WTC11 (cell line): Measurements from ENCODE around the gene C11orf54. TPM values are rescaled to one million over a fixed set of nuclear protein-coding genes. Genes with fewer than 3 reads are reported as not detected.

Experiments used
- ATAC-seq: fragments of 200-7000 bp; cut with Tn5 transposase; 2 replicates; pipeline ENCODE4 v1.10.0; 2021; ENCODE audit warnings: mild to moderate bottlenecking, moderate library complexity
- CTCF ChIA-PET: fragments of 300-600 bp; sonication (Branson Sonifier 250); formaldehyde crosslinking; loops from one replicate; lab custom pipeline; 2021; ENCODE audit warnings: antibody characterized with exemption; lab: Charles Lee
- POLR2A ChIA-PET: fragments of 350-600 bp; sonication (Branson Sonifier 250); formaldehyde crosslinking; loops from one replicate; lab custom pipeline; 2021; ENCODE audit warnings: antibody characterized with exemption; lab: Charles Lee
- DNase-seq: peaks from one replicate; pipeline ENCODE4 v3.0.0; 2021; ENCODE audit warnings: low spot score
- H3K27ac Mint-ChIP-seq: 2 replicates; pipeline ENCODE4 v1.8.0; 2021; ENCODE audit warnings: mixed read lengths
- H3K27me3 Mint-ChIP-seq: 2 replicates; pipeline ENCODE4 v1.8.0; 2021; ENCODE audit warnings: low read depth, mild to moderate bottlenecking, moderate library complexity, mixed read lengths
- H3K36me3 Mint-ChIP-seq: 2 replicates; pipeline ENCODE4 v1.8.0; 2021; ENCODE audit warnings: mixed read lengths
- H3K4me1 Mint-ChIP-seq: 2 replicates; pipeline ENCODE4 v1.8.0; 2022; ENCODE audit warnings: mixed read lengths
- H3K4me3 Mint-ChIP-seq: 2 replicates; pipeline ENCODE4 v1.8.0; 2021; ENCODE audit warnings: mild to moderate bottlenecking, moderate library complexity, mixed read lengths
- H3K9me3 Mint-ChIP-seq: 2 replicates; pipeline ENCODE4 v1.8.0; 2021; ENCODE audit warnings: mixed read lengths
- HMGA2 ChIP-seq: fragments of 250-450 bp; sonication (Bioruptor Pico); IDR thresholded peaks from 2 replicates; pipeline ENCODE4 v1.4.0; 2021; ENCODE audit warnings: mild to moderate bottlenecking, moderate library complexity
- JAZF1 ChIP-seq: fragments of 250-450 bp; sonication (Bioruptor Pico); IDR thresholded peaks from 2 replicates; pipeline ENCODE4 v1.9.0; 2021; ENCODE audit warnings: moderate library complexity, mild to moderate bottlenecking, inconsistent platforms
- KAT7 ChIP-seq: sonication (generic); formaldehyde crosslinking; IDR thresholded peaks from 2 replicates; pipeline ENCODE4 v1.8.1; 2023; ENCODE audit warnings: missing genetic modification reagents, mild to moderate bottlenecking, borderline replicate concordance
- NR3C1 ChIP-seq: sonication (generic); formaldehyde crosslinking; conservative IDR thresholded peaks from 2 replicates; pipeline ENCODE4 v1.8.1; 2023; ENCODE audit warnings: low read depth, mild to moderate bottlenecking, missing genetic modification reagents
- OVOL2 ChIP-seq: fragments of 250-450 bp; sonication (Bioruptor Pico); IDR thresholded peaks from 2 replicates; pipeline ENCODE4 v1.9.0; 2021; ENCODE audit warnings: mild to moderate bottlenecking, borderline replicate concordance
- RORB ChIP-seq: fragments of 250-450 bp; sonication (Bioruptor Pico); IDR thresholded peaks from 2 replicates; pipeline ENCODE4 v1.9.0; 2021; ENCODE audit warnings: mild to moderate bottlenecking
- SMAD3 ChIP-seq: sonication (generic); formaldehyde crosslinking; IDR thresholded peaks from 2 replicates; pipeline ENCODE4 v1.8.0; 2022; ENCODE audit warnings: missing genetic modification reagents, mild to moderate bottlenecking, borderline replicate concordance
- SMAD4 ChIP-seq: sonication (generic); formaldehyde crosslinking; IDR thresholded peaks from 2 replicates; pipeline ENCODE4 v1.8.0; 2022; ENCODE audit warnings: mild to moderate bottlenecking, missing genetic modification reagents
- TP53 ChIP-seq: sonication (generic); formaldehyde crosslinking; IDR thresholded peaks from 2 replicates; pipeline ENCODE4 v1.8.1; 2023; ENCODE audit warnings: mild to moderate bottlenecking, missing genetic modification reagents
- ZNF121 ChIP-seq: sonication (generic); formaldehyde crosslinking; IDR thresholded peaks from 2 replicates; pipeline ENCODE4 v1.8.0; 2023; ENCODE audit warnings: missing genetic modification reagents
- ZNF232 ChIP-seq: sonication (generic); formaldehyde crosslinking; IDR thresholded peaks from 2 replicates; pipeline ENCODE4 v1.8.0; 2022; ENCODE audit warnings: mild to moderate bottlenecking, missing genetic modification reagents
- ZNF423 ChIP-seq: fragments of 250-450 bp; sonication (Bioruptor Pico); IDR thresholded peaks from 2 replicates; pipeline ENCODE4 v2.1.2; 2022; ENCODE audit warnings: mild to moderate bottlenecking, moderate library complexity
- ZNF671 ChIP-seq: fragments of 250-450 bp; sonication (Bioruptor Pico); IDR thresholded peaks from 2 replicates; pipeline ENCODE4 v1.8.0; 2021; ENCODE audit warnings: mild to moderate bottlenecking
- total RNA-seq: library from RNA; stranded (reverse); gene quantifications from 3 replicates; pipeline ENCODE4 v1.2.3, GENCODE V29; 2021
- TF ChIP-seq, protein P1 (sequence below): sonication (generic); formaldehyde crosslinking; IDR thresholded peaks from 2 replicates; pipeline ENCODE4 v1.8.1; 2022; ENCODE audit warnings: mild to moderate bottlenecking, moderate library complexity, missing genetic modification reagents
- TF ChIP-seq, protein P2 (sequence below): sonication (generic); formaldehyde crosslinking; IDR thresholded peaks from 2 replicates; pipeline ENCODE4 v1.8.0; 2022; ENCODE audit warnings: mild to moderate bottlenecking, missing genetic modification reagents
- TF ChIP-seq, protein P3 (sequence below): fragments of 250-450 bp; sonication (Bioruptor Pico); IDR thresholded peaks from 2 replicates; pipeline ENCODE4 v1.9.0; 2021; ENCODE audit warnings: mild to moderate bottlenecking
- TF ChIP-seq, protein P4 (sequence below): sonication (generic); formaldehyde crosslinking; IDR thresholded peaks from 2 replicates; pipeline ENCODE4 v1.8.0; 2022; ENCODE audit warnings: mild to moderate bottlenecking, missing genetic modification reagents
- TF ChIP-seq, protein P5 (sequence below): sonication (generic); formaldehyde crosslinking; IDR thresholded peaks from 2 replicates; pipeline ENCODE4 v1.8.0; 2022; ENCODE audit warnings: missing genetic modification reagents

C11orf54 gene
- total RNA-seq, 1 experiment from 2014 or later = 25.4 TPM

DNA sequence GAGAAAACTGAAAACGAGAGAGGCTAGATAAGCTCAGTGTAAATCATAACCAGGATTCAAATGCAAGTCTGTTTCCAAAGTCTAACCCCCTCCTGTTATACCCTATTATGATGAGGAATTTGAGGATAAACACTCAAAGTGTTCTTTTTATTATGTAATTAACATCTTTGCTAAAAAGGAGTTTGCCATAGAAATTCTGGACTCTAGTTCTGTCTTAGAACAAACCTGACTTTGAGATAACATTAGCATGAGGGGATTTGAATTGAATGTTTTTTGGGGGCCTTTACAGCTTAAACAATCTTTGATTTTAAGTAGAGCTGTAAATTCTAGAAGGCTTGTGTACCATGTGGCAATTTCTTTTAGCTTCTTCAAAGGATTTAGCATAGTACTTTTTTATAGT, 9.5 kb downstream of the C11orf54 start:
- TF ChIP-seq, protein P1, sequence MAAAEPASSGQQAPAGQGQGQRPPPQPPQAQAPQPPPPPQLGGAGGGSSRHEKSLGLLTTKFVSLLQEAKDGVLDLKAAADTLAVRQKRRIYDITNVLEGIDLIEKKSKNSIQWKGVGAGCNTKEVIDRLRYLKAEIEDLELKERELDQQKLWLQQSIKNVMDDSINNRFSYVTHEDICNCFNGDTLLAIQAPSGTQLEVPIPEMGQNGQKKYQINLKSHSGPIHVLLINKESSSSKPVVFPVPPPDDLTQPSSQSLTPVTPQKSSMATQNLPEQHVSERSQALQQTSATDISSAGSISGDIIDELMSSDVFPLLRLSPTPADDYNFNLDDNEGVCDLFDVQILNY (CRISPR knock-in tag) = no peak
- TF ChIP-seq ZNF671 (CRISPR knock-in tag) (no peak), SMAD3 (CRISPR knock-in tag) (no peak), ZNF232 (CRISPR knock-in tag) (no peak)
- TF ChIP-seq, protein P2, sequence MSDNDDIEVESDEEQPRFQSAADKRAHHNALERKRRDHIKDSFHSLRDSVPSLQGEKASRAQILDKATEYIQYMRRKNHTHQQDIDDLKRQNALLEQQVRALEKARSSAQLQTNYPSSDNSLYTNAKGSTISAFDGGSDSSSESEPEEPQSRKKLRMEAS = no peak
- TF ChIP-seq, protein P3, sequence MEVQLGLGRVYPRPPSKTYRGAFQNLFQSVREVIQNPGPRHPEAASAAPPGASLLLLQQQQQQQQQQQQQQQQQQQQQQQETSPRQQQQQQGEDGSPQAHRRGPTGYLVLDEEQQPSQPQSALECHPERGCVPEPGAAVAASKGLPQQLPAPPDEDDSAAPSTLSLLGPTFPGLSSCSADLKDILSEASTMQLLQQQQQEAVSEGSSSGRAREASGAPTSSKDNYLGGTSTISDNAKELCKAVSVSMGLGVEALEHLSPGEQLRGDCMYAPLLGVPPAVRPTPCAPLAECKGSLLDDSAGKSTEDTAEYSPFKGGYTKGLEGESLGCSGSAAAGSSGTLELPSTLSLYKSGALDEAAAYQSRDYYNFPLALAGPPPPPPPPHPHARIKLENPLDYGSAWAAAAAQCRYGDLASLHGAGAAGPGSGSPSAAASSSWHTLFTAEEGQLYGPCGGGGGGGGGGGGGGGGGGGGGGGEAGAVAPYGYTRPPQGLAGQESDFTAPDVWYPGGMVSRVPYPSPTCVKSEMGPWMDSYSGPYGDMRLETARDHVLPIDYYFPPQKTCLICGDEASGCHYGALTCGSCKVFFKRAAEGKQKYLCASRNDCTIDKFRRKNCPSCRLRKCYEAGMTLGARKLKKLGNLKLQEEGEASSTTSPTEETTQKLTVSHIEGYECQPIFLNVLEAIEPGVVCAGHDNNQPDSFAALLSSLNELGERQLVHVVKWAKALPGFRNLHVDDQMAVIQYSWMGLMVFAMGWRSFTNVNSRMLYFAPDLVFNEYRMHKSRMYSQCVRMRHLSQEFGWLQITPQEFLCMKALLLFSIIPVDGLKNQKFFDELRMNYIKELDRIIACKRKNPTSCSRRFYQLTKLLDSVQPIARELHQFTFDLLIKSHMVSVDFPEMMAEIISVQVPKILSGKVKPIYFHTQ (CRISPR knock-in tag) = no peak
- TF ChIP-seq, protein P4, sequence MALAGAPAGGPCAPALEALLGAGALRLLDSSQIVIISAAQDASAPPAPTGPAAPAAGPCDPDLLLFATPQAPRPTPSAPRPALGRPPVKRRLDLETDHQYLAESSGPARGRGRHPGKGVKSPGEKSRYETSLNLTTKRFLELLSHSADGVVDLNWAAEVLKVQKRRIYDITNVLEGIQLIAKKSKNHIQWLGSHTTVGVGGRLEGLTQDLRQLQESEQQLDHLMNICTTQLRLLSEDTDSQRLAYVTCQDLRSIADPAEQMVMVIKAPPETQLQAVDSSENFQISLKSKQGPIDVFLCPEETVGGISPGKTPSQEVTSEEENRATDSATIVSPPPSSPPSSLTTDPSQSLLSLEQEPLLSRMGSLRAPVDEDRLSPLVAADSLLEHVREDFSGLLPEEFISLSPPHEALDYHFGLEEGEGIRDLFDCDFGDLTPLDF (CRISPR knock-in tag) = no peak
- ATAC-seq = no peak
- ChIA-PET CTCF (interaction anchor here (0.6 to 1.1 kb wide), 3 partner anchors 9 to 35 kb away, joined by 3 to 5 read pairs (median 4); partner anchors contain the start of genes C11orf54, MED17 and TAF1D), POLR2A (interaction anchor here (0.7 kb wide), 2 partner anchors 10 to 13 kb away, joined by 3 read pairs; partner anchors contain the start of genes C11orf54 and TAF1D)
- Mint-ChIP-seq H3K27me3 (no peaks in the 10 kb centered on the region), H3K4me3 (no peak overlapping the region), H3K9me3 (no peaks in the 10 kb centered on the region), H3K36me3 (peaks cover 8% of the 10 kb centered on the region; the same call in 1 of the 2 replicates), H3K27ac (no peak overlapping the region), H3K4me1 (peaks cover 7% of the 10 kb centered on the region; the same call in 1 of the 2 replicates)
- no peak for DNase-seq

DNA sequence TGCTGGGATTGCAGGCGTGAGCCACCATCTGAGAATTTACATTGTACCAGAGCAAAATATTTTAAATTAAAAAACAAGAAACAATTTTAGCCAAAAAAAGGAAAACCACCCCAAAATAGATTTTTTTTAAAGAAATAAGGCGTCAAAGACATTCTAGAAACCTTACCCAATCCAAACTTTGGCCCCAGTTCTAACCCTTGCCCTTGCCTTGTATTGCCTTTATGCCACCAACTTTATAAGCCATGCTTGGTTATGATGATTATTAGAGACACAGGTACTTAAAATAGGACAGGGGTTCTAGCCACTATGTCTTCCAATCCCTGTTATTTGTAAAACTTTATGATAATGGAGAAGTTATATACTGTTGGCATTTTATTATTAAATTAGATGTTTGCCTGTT, 11.8 kb downstream of the C11orf54 start:
- CTCF ChIA-PET = no interaction called here
- no peaks in the 10 kb centered on the region for H3K9me3 Mint-ChIP-seq
- H3K4me3 Mint-ChIP-seq = no peak overlapping the region
- no peak for TF ChIP-seq RORB (CRISPR knock-in tag)
- TF ChIP-seq NR3C1 (CRISPR knock-in tag) = no peak
- no peak for TF ChIP-seq OVOL2 (CRISPR knock-in tag)
- TF ChIP-seq SMAD4 = no peak
- no peak for TF ChIP-seq HMGA2 (CRISPR knock-in tag)
- TF ChIP-seq ZNF423 = no peak
- TF ChIP-seq, protein P5, sequence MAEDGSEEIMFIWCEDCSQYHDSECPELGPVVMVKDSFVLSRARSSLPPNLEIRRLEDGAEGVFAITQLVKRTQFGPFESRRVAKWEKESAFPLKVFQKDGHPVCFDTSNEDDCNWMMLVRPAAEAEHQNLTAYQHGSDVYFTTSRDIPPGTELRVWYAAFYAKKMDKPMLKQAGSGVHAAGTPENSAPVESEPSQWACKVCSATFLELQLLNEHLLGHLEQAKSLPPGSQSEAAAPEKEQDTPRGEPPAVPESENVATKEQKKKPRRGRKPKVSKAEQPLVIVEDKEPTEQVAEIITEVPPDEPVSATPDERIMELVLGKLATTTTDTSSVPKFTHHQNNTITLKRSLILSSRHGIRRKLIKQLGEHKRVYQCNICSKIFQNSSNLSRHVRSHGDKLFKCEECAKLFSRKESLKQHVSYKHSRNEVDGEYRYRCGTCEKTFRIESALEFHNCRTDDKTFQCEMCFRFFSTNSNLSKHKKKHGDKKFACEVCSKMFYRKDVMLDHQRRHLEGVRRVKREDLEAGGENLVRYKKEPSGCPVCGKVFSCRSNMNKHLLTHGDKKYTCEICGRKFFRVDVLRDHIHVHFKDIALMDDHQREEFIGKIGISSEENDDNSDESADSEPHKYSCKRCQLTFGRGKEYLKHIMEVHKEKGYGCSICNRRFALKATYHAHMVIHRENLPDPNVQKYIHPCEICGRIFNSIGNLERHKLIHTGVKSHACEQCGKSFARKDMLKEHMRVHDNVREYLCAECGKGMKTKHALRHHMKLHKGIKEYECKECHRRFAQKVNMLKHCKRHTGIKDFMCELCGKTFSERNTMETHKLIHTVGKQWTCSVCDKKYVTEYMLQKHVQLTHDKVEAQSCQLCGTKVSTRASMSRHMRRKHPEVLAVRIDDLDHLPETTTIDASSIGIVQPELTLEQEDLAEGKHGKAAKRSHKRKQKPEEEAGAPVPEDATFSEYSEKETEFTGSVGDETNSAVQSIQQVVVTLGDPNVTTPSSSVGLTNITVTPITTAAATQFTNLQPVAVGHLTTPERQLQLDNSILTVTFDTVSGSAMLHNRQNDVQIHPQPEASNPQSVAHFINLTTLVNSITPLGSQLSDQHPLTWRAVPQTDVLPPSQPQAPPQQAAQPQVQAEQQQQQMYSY (CRISPR knock-in tag) = no peak
- TF ChIP-seq JAZF1 = no peak
- no peak for TF ChIP-seq KAT7 (CRISPR knock-in tag)
- no peak for TF ChIP-seq TP53 (CRISPR knock-in tag)
- TF ChIP-seq ZNF121 (CRISPR knock-in tag) = no peak
- no peak overlapping the region for H3K27ac Mint-ChIP-seq
- POLR2A ChIA-PET = no interaction called here
- ATAC-seq (no peak), DNase-seq (no peak)
- H3K4me1 Mint-ChIP-seq = peaks cover 7% of the 10 kb centered on the region; the same call in 1 of the 2 replicates
- H3K27me3 Mint-ChIP-seq = no peaks in the 10 kb centered on the region
- peaks cover 25% of the 10 kb centered on the region for H3K36me3 Mint-ChIP-seq
